Stimulated activated CD4-positive, alpha-beta T cell treated with anti-CD3 and anti-CD28 coated beads, TNF-alpha, amount 100 ng/mL, for 24 hours (primary cell): Measurements from ENCODE around the gene UBE2V1.
"Not testable (repeated sequence)": the region's sequence is repeated elsewhere in the genome, so short reads cannot be mapped to it uniquely, and the experiment has no call there.

Source experiments
- DNase-seq, 3 experiments: peaks; one replicate each; pipeline ENCODE4 v3.0.0-alpha.2; 2020; ENCODE audit warnings: low read depth in 3 of 3

The UBE2V1 gene

DNA sequence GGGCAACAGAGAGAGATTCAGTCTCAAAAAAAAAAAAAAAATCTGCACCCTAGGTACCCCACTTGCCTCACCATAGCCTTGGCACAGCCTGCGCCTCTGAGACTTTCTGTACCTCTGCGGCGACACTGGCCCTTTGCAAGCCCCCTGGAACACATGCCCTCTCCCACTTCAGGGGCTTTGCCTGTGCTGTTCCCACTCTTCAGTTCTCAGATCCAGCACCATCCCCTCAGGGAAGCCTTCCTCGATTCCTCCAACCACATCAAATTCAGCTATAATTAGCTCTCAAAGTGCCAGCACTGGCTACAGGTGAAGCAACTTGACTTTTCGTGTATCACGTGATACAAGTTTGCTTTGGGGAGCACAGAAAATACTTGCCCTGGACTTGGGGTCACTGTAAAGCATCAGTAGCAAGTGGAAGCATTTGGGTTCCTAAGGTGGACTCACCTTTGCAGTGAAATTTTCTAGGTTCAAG, 2.1 kb upstream of the UBE2V1 start:
- no peak for DNase-seq

DNA sequence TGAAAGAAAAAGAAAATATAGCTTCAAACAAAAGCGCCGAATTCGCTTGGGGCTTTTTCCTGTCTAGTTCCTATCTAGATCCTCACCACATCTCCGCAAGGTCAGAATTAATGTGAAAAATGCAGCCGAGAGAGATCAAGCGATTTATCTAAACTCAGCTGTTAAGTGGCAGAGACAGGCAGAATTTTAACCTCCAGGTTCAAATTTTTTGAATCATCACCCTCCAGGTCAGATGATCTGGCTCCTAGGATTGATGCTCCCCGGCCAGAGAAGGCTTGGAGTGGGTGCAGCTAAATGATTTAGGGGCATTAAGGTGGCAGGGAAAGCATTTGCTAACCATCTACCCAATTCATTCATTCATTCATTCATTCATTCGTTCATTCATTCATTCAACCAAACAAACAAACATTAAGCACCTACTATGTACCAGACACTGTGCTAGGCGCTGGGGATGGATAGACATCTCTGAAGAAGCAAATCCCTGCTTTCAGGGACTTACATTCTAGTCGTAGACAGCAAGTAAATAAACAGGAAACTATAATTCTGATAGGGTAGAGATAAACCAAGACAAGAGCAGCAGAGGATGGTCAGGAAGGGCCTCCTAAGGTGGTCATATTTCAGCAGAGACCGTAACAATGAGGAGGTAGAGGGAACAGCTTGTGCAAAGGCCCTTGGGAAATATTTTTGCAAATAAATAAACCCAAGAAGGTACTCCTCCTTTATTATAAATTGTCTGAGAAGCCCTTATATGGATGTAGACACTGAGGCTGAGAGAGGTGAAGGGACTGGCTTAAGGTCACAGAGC, 672 bp upstream of the UBE2V1 start:
- DNase-seq: no peak

DNA sequence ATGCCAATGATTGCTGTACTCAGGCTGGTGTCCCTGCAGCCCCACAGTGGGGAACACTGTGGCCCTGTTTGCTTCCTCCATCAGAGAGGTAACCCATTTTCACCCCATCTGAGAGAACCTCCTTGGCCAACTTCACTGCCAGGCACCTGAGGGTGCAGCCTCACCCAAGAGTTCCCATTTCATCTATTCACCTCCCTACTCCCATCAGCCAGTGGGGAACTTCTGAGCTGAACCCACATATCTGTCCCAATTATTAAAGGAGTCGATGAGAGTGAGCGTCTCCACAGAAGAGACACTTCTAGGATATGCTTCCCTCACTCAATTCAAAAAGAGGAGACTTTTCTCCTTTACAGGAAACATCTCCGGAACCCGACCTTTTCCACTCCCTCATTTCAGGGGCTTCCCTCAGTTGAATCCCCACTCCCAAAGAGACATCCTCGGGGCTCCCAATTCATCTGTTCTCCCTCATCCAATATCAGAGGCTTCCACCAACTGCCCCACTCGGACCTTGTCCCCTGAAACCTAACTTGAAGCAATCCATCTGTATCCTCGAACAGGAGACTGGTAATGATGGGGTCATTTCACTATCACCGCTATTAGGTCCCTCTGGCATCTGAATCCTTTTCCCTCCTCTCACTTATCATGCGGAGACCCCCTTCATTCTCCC, 988 bp downstream of the UBE2V1 start:
- no peak for DNase-seq

DNA sequence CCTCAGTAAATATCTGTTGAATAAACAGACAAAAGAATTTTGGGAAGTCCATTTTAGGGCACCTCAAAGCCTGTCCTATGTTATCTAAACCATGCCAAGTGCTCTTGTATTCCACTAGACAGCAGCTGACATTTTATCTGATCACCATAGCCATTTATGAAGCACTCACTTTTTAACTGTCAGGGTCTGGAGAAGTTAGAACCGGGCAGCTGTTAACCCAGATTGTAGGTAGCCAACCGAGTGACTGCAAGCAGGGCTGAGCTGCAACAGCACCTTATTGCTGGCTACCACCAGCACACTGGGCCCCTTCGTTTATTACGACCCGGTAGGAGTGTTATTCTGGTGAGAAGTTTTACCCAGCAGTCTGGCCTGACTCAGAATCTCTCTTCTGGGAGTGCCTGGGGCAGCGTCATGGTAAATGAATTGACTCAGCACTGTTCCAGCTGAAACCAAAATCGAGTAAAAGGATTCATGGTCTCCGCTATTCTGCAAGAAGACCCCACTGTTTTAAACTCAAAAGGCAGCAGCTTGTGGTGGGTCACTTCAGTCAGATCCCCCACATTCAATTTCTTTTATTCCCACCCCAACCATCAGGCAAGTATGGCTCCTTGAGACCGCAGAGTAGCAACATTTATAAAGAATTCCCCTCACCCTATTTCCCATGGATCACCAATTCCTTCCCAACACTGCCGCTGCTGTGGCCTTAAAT, 1.7 kb downstream of the UBE2V1 start:
- DNase-seq: peak in 2 of 3 experiments; percentile 48

DNA sequence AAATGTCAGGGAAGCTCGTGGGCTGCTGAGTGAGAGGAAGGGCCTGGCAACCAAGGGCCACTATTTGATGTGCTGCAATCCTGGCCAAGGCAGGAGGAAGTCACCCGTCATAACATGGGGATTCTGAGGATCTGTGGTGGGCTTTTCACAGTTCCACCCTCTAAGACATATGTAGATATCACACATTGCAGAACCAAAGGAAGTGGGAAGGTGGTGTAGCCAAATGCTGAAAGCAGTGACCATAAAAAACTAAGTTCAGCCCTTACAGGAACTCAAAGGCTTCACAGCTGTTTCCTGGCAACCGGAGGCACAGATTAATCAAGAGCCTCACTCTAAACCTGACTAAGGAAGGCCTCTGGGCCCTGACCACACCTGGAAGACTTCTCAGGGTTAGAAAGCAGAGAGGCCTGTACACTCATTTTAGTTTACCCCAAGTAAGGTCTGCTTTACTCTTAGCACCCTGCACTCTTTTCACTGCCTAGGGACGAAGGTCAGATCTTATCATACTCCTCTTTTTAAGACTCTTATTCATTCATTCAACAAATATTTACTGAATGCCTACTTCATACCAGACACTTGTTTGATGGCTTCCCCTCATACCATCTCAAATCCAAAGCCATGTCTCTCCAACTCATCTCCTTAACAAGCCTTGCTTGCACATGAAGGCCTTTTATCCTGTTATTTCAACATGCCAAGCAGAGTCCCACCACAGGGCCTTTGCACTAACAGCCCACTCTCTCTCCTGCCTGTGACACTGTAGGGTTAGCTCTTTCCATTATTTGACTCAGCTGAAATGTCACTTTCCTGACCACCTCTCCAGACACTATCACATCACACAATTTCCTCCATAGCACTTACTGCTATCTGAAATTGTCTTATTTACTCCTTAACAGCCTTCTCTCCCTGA, 2.6 kb downstream of the UBE2V1 start:
- peak in 1 of 3 experiments; percentile 20 for DNase-seq

DNA sequence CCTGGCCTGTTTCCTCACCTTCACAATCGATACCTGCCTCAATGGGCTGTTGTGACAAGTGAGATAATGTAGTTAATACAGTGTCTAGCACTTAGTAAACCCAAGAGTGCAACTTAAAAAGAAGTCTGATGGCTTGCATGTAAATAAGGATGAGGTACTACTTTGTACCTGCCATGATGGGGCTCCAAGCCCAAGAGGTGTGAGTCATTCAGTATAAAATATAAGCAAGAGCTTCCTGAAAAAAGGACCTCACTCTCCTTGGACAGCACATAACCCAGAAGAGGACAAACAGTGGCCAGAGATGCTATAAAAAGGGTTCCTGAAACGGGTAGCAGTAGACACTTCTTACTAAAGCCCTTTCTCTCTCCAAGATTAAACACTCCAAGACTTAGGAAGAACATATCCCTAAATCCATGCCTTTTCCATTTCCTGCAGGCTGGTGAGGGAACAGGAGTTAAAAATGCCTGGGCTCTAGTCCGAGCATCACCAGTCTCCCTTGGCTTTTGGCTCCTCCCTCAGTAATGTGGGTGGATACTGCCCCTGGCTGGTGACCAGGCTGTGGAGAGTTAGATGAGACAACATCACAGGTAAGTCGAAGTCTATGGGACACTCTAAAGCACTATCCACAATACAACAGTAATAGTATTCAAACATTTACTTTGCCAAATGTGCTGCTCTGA, 4.3 kb downstream of the UBE2V1 start:
- no peak for DNase-seq

DNA sequence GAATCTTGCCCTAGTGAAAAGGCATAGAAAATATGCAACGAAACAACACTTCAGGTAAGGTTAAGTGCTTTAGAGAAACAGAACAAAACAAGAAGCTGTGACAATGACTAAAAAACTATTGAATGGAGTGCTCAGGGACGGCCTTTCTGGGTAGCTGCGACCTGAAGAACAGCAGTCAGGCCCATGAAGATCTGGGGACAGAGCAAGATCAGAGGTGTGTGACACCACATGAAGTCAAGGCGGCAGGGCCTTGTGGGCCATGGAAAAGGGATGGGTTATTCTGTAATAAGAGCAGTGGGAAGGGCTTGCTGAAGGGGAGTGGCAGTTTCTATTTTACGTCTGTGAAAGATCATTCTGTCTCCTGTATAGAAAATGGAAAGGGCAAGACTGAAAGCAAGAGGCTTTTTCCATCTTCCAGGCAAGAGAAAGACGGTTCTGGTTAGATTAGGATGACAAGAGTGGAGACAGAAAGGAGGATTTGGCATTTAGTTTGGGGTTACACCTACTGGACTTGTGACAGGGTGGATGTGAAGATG, 5.1 kb downstream of the UBE2V1 start:
- DNase-seq: no peak

DNA sequence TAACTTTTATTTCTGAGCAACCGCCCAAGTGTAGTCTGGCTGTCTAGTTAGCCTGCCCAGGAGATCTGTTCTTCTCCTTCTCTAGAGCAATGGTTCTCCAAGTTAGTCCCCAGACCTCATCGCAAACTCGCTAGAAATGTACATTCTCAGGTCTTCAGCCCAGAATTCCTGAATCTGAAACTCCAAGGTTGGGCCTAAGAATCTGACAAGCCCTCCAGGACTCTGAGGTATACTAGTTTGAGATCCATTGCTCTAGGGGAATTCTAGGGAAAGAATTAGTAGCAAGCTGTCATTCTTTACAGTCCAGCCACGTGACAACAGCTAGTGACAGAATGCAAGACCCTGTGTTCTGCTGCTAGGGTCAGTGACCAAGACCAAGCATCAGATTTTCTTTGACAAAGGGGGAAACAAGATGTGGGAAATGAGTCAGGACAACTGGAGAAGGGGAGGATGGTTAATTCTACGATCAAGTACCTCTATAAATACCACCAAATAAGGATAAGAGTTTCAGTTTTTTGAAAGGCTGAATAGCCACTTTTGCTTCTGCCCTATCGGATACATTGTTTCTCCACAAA, 5.8 kb downstream of the UBE2V1 start:
- no peak for DNase-seq

DNA sequence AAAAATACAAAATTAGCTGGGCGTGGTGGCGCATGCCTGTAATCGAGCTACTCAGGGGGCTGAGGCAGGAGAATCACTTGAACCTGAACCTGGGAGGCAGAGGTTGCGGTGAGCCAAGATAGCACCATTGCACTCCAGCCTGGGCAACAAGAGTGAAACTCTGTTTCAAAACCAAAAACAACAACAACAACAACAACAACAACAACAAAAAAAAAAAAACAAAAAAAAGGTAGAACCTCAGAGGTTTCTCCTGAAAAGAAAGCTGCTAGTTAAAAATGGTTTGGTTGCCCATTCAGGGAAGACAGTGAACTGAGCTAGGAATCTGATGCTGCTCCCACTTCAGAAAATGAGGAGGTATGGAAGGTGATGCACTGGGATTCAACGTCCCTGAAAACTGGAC, 6.3 kb downstream of the UBE2V1 start:
- not testable (repeated sequence) for DNase-seq

DNA sequence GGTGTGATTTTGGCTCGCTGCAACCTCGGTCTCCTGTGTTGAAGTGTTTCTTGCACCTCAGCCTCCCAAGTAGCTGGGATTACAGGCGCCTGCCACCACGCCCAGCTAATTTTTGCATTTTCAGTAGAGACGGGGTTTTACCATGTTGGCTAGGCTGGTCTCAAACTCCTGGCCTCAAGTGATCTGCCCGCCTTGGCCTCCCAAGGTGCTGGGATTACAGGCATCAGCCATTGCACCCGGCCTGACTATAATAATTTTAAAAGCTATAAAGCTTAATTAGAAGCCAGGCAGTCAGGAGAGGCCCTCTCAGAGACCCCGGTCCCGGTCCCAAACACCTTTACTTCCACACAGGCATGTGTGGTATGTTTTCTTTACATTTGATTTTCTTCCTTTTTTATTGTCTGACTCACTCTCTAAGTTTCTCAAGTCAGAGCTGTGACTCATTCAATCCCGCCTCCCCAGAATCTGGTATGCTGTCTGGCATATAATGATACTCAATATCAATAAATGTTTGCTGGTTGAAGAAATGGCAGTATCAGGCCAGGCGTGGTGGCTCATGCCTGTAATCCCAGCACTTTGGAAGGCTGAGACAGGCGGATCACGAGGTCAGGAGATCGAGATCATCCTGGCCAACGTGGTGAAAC, 9.4 kb downstream of the UBE2V1 start:
- DNase-seq: peak; percentile 28 to 45 (median 36)

DNA sequence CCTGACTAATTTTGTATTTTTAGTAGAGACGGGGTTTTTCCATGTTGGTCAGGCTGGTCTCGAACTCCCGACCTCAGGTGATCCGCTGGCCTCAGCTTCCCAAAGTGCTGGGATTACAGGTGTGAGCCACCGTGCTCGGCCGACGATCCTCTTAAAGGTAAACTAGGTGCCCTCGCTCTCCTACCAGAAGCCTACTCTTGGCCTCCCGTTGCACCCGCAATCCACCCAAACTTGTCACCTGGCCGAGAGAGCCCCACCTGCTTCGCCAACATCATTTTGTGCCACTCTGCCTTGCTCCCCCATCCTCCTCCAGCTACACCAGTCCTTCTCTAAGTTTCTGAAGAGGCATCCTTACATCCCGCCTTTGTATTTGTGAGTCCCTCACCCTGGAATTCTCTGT, 10.4 kb downstream of the UBE2V1 start:
- not testable (repeated sequence) for DNase-seq

DNA sequence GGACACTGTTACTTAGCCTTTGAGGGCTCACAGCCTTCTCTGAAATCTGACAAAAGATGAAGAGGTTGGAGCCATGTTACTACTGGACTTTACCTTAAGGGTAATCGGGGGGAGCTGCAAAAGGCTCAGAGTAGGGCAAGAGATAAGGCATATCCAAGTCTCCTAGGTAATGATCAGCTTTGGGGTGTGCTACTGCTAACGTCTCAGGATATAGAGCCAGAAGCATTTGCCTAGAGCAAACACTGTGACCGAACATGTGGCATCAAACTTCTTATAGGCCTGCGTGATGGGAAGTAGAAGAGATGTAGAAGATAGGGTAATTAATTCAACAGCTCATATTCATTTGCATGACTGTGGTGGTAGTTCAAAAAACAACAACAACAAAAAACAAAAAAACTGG, 11.1 kb downstream of the UBE2V1 start:
- no peak for DNase-seq

DNA sequence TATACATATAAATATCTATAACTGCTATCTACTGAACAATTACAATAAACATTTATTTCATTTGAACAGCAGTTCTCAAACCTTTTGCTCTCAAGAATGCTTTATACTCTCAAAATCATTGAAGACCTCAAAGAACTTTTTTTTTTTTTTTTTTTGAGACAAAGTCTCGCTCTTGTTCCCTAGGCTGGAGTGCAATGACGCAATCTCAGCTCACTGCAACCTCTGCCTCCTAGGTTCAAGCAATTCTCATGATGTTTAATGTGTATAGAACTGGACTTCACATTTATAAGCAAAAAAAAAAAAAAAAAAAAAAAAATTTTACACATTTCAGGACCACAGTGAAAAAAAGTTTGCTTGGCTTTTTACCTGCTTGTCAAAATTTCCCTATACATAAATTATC, 11.7 kb downstream of the UBE2V1 start:
- DNase-seq: no peak

DNA sequence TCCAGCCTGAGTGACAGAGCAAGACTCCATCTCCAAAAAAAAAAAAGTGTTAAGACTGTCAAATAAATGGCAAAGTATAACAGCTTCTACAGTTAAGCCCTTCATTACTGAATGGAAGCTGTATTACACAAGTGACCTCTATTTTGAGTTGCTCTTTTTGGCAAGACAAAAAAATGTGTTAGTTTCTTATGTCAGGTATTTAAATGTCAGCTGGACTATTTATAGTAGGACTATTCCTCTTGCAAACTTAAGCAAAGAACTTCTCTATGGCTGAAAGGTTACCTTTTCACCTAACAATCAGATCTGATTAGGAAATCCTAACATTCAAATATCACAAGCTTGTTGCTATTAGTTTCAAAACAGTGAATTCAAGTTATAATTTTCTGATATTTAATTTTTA, 12.4 kb downstream of the UBE2V1 start:
- no peak for DNase-seq

DNA sequence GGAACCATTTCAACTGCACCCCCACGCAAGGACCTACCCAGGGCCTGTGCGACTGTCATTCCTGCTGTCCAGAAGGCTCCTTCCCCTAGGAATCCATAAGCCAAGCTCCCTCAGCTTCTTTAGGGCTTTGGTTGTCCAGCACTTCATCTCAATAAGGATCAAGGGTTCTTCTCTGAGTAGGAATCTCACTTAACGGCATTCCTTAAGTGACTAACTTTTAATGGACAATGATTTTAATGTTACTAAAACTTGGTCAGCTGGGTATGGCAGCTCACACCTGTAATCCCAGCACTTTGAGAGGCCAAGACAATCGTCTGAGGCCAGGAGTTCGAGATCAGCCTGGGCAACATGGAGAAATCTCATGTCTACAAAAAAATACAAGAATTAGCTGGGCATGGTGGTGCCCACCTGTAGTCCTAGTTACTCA, 13.4 kb downstream of the UBE2V1 start:
- no peak for DNase-seq

DNA sequence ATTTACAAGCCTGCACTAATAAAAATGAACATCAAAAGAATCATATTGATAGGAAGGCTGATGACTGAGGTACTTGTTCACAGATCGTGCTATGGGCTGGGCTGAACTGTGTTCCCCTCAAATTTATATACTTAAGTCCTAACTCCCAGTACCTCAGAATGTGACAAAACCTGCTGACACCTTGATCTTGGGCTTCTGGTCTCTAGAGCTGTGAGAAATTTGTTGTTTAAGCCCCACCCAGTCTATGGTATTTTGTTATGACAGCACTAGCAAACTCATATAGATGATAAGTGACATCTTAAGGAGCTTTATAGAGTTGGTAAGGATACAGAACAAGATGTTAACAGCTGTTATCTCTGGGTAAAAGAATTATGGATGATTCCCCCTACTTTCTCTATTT, 13.8 kb downstream of the UBE2V1 start:
- DNase-seq: no peak

DNA sequence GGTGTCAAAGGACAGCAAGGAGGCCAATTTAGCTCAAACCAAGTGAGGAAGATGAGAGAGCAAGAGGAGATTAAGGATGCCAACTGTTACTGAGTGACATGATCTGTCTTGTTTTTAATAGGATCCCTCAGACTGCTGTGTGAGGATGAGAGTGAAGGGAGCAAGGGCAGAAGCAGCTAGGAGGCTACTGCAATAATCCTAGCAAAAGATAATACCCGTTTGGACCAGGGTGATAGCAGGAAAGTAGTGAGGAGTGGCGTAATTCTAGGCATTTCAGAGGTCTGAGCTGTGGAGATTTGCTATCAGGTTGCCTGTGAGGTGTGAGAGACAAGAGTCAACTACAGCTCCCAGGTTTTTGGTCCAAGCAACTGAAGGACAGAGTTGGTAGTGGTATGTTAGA, 14.7 kb downstream of the UBE2V1 start:
- no peak for DNase-seq

DNA sequence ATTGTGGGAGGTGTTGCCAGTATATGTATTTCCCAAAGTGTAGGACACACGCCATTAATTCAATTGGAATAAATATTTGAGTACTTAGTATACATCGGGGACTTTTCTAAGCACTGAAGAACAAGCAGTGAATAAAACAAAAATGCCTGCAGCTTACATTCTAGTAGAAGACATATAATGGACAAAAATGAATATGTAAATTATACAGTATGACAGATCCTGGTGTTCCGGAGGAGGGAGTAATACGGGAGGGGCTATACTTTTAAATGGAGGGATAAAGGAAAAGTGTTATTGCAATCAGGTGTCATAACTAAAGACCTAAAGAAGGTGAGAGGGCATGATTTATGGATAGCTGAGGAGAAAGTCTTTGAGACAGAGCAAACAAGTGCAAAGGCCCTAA, 15.1 kb downstream of the UBE2V1 start:
- no peak for DNase-seq

DNA sequence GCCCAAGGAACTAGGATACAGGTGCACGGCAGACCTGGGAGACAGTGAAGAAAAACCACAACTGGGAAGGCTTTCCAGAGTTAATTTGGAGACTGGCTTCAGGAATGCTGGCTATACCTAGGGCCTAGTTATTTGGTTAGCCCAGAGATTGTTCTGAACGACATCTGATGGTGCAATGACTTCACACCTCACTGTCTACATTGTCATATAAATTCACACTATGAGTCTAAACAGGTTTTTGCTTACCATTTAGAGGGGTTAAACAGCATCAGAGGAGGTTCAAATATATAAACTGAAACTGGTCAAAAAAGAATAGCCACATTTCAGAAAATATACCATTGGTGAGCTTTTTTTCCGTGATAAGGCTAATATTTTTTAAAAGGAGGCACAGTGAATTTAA, 16.7 kb downstream of the UBE2V1 start:
- no peak for DNase-seq
